LHCN-M2 (cell line): Measurements from ENCODE around the gene PPAN. TPM values are rescaled to one million over a fixed set of nuclear protein-coding genes. Genes with fewer than 3 reads are reported as not detected.

Experiments
- DNase-seq: peaks from one replicate; pipeline ENCODE4 v3.0.0-alpha.2; 2012; ENCODE audit warnings: low read depth
- total RNA-seq: library from RNA; depleted of rRNA; stranded (reverse); fragments of >200 nt; gene quantifications from 2 replicates; pipeline ENCODE4 v1.2.3, GENCODE V29; 2014

The PPAN gene
- total RNA-seq, 1 experiment from 2014 or later, result 37.8 TPM

GRCh38 chr19:10092648-10093294 lies 13.4 kb upstream of the PPAN start:
- no peak for DNase-seq

- no peak for DNase-seq
Observed at GRCh38 chr19:10093295-10094186, 12.6 kb upstream of the PPAN start.

GRCh38 chr19:10095622-10095947 lies 10.6 kb upstream of the PPAN start:
- DNase-seq, result no peak

- peak; percentile 79 for DNase-seq
Observed at GRCh38 chr19:10095948-10096614, 10.1 kb upstream of the PPAN start.

- DNase-seq, result no peak
Observed at GRCh38 chr19:10096615-10096963, 9.6 kb upstream of the PPAN start.

GRCh38 chr19:10100163-10100785 lies 5.9 kb upstream of the PPAN start:
- no peak for DNase-seq

- no peak for DNase-seq
Observed at GRCh38 chr19:10102787-10103236, 3.4 kb upstream of the PPAN start.

GRCh38 chr19:10104130-10104513 lies 2.0 kb upstream of the PPAN start:
- DNase-seq, result no peak

- no peak for DNase-seq
Observed at GRCh38 chr19:10104665-10105508, 1.3 kb upstream of the PPAN start.

- DNase-seq, result no peak
Observed at GRCh38 chr19:10105509-10106099, 558 bp upstream of the PPAN start.

- DNase-seq, result no peak
Observed at GRCh38 chr19:10107254-10107653, 1.1 kb downstream of the PPAN start.

- no peak for DNase-seq
Observed at GRCh38 chr19:10107817-10108367, 1.7 kb downstream of the PPAN start.

GRCh38 chr19:10109528-10109927 lies 3.4 kb downstream of the PPAN start:
- DNase-seq, result no peak

GRCh38 chr19:10110076-10110971 lies 4.2 kb downstream of the PPAN start:
- no peak for DNase-seq

GRCh38 chr19:10110972-10111317 lies 4.8 kb downstream of the PPAN start:
- DNase-seq, result no peak

- DNase-seq, result no peak
Observed at GRCh38 chr19:10111405-10111811, 5.2 kb downstream of the PPAN start, which contains the start of gene P2RY11. Gene P2RY11 (plus strand): TSS chr19:10111693. CDS start chr19:10111722, 29 bp downstream.

- no peak for DNase-seq
Observed at GRCh38 chr19:10112037-10112761, 6.0 kb downstream of the PPAN start.

GRCh38 chr19:10112895-10113591 lies 6.9 kb downstream of the PPAN start:
- no peak for DNase-seq
